GM12878 (cell line): ENCODE results near the gene PKP4.

Experiments used
- MTA3 ChIP-seq: IDR thresholded peaks from 2 replicates; pipeline ENCODE4 v1.6.1; 2012; ENCODE audit warnings: low read length, inconsistent platforms, borderline replicate concordance
- POLR2A ChIP-seq: IDR thresholded peaks from 2 replicates; pipeline ENCODE4 v1.6.1; 2011; ENCODE audit warnings: low read depth, mild to moderate bottlenecking, low read length
- POLR2AphosphoS5 ChIP-seq: IDR thresholded peaks from 2 replicates; pipeline ENCODE4 v1.6.1; 2011; ENCODE audit warnings: mild to moderate bottlenecking, low read length, inconsistent platforms
- RAD21 ChIP-seq: IDR thresholded peaks from 2 replicates; pipeline ENCODE4 v1.6.1; 2011; ENCODE audit warnings: mild to moderate bottlenecking, low read depth, low read length, moderate library complexity; ENCODE audit not compliant: insufficient read depth
- YY1 ChIP-seq: IDR thresholded peaks from 2 replicates; pipeline ENCODE4 v1.6.1; 2011; ENCODE audit warnings: low read depth, mild to moderate bottlenecking, low read length
- TF ChIP-seq, protein P1 (sequence below), 3 experiments: IDR thresholded peaks in 2 of 3; conservative IDR thresholded peaks in 1 of 3; 2 replicates each; pipeline ENCODE4 v1.5.1; 2011; ENCODE audit warnings: low read depth in 3 of 3, low read length in 3 of 3, mild to moderate bottlenecking in 3 of 3, control low read depth in 2 of 3, moderate library complexity in 2 of 3, inconsistent platforms in 1 of 3, mixed read lengths in 1 of 3; ENCODE audit not compliant: control insufficient read depth in 2 of 3, insufficient read depth in 1 of 3; ENCODE audit errors: extremely low read depth in 1 of 3

DNA sequence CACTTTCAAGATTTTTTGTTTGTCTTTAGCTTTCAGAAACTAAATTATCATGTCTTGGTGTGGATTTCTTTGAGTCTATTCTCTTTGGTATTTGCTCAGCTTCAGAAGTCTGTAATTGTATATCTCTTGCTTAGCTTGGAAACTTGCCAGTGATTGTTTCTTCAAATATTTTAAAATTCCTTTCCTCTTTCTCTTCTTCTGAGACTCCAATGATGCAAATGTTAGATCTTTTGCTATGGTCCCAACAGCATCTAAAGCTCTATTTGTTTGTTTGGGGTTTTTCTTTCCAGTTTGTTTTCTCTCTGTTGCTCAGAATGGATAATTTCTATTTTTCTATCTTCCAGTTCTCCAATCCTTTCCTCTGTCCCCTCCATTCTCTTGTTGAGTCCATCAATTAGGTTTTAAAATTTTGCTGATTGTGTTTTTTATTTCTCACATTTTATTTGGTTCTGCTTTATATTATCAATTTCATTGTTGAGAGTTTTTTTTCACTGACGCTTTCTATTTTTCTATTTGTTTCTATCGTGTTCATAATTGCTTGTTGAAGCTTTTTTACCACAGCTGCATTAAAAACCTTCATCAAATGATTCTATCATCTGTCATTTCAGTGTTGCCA, 256.9 kb downstream of the PKP4 start:
- TF ChIP-seq MTA3 (no peak), POLR2A (no peak), YY1 (no peak), RAD21 (no peak), POLR2AphosphoS5 (no peak)
- TF ChIP-seq, protein P1, sequence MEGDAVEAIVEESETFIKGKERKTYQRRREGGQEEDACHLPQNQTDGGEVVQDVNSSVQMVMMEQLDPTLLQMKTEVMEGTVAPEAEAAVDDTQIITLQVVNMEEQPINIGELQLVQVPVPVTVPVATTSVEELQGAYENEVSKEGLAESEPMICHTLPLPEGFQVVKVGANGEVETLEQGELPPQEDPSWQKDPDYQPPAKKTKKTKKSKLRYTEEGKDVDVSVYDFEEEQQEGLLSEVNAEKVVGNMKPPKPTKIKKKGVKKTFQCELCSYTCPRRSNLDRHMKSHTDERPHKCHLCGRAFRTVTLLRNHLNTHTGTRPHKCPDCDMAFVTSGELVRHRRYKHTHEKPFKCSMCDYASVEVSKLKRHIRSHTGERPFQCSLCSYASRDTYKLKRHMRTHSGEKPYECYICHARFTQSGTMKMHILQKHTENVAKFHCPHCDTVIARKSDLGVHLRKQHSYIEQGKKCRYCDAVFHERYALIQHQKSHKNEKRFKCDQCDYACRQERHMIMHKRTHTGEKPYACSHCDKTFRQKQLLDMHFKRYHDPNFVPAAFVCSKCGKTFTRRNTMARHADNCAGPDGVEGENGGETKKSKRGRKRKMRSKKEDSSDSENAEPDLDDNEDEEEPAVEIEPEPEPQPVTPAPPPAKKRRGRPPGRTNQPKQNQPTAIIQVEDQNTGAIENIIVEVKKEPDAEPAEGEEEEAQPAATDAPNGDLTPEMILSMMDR (IDR thresholded peaks at IDR 0.05 in 2 of 3, conservative IDR thresholded peaks at IDR 0.05 in 1 of 3; ENCODE audit: control insufficient read depth in 2 of 3, extremely low read depth in 1 of 3, insufficient read depth in 1 of 3, low read depth in 3 of 3, low read length in 3 of 3): no peak
